ENCODE results near the gene SELENOV.

- no peak for TF ChIP-seq POLR2A (IDR thresholded peaks at IDR 0.05)
- TF ChIP-seq, protein P1, sequence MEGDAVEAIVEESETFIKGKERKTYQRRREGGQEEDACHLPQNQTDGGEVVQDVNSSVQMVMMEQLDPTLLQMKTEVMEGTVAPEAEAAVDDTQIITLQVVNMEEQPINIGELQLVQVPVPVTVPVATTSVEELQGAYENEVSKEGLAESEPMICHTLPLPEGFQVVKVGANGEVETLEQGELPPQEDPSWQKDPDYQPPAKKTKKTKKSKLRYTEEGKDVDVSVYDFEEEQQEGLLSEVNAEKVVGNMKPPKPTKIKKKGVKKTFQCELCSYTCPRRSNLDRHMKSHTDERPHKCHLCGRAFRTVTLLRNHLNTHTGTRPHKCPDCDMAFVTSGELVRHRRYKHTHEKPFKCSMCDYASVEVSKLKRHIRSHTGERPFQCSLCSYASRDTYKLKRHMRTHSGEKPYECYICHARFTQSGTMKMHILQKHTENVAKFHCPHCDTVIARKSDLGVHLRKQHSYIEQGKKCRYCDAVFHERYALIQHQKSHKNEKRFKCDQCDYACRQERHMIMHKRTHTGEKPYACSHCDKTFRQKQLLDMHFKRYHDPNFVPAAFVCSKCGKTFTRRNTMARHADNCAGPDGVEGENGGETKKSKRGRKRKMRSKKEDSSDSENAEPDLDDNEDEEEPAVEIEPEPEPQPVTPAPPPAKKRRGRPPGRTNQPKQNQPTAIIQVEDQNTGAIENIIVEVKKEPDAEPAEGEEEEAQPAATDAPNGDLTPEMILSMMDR (IDR thresholded peaks at IDR 0.05 in 4 of 5, conservative IDR thresholded peaks at IDR 0.05 in 1 of 5) = no peak
These were observed 9.6 kb downstream of the SELENOV start for GRCh38 chr19:39524495-39524894.
